Karpas-422 (cell line): ENCODE results near the gene KCNV2. TPM values are rescaled to one million over a fixed set of nuclear protein-coding genes. Genes with fewer than 3 reads are reported as not detected.

Source experiments
- DNase-seq: peaks from one replicate; pipeline ENCODE4 v3.0.0-alpha.2; 2015
- H2AFZ ChIP-seq: fragments of 200-600 bp; sonication (generic); 2 replicates; pipeline ENCODE4 v1.6.1; 2014; ENCODE audit warnings: antibody characterized with exemption, low read length, mixed read lengths
- H3K27ac ChIP-seq: fragments of 200-600 bp; sonication (generic); 2 replicates; pipeline ENCODE4 v1.5.1; 2014; ENCODE audit warnings: mild to moderate bottlenecking, low read length, moderate library complexity
- H3K27me3 ChIP-seq: fragments of 200-600 bp; sonication (generic); 2 replicates; pipeline ENCODE4 v1.6.1; 2014; ENCODE audit warnings: low read length, mixed read lengths
- H3K36me3 ChIP-seq: fragments of 200-600 bp; sonication (generic); 2 replicates; pipeline ENCODE4 v1.6.1; 2014; ENCODE audit warnings: low read length, mixed read lengths; ENCODE audit not compliant: insufficient read depth
- H3K4me1 ChIP-seq: fragments of 200-600 bp; sonication (generic); 2 replicates; pipeline ENCODE4 v1.6.1; 2014; ENCODE audit warnings: mild to moderate bottlenecking, low read length, mixed read lengths
- H3K4me2 ChIP-seq: fragments of 200-600 bp; sonication (generic); 2 replicates; pipeline ENCODE4 v1.6.1; 2014; ENCODE audit warnings: low read length, low read depth, mild to moderate bottlenecking; ENCODE audit not compliant: poor library complexity, severe bottlenecking
- H3K4me3 ChIP-seq: fragments of 200-600 bp; sonication (generic); 2 replicates; pipeline ENCODE4 v1.5.1; 2014; ENCODE audit warnings: mild to moderate bottlenecking, antibody characterized with exemption, low read length, mixed read lengths
- H3K79me2 ChIP-seq: fragments of 200-600 bp; sonication (generic); 2 replicates; pipeline ENCODE4 v1.6.1; 2014; ENCODE audit warnings: mild to moderate bottlenecking, low read length, mixed read lengths
- H3K9ac ChIP-seq: fragments of 200-600 bp; sonication (generic); 2 replicates; pipeline ENCODE4 v1.6.0; 2014; ENCODE audit warnings: low read length
- H3K9me2 ChIP-seq: fragments of 200-600 bp; sonication (generic), shearing (Covaris generic); replicated peaks from 2 replicates; pipeline ENCODE4 v1.6.0; 2014; ENCODE audit warnings: mild to moderate bottlenecking, low read length, moderate library complexity; ENCODE audit not compliant: insufficient read depth
- H3K9me3 ChIP-seq: fragments of 300-700, 200-600 bp; sonication (generic); 2 replicates; pipeline ENCODE4 v1.6.1; 2014; ENCODE audit warnings: low read length, mixed read lengths
- H4K20me1 ChIP-seq: fragments of 200-600 bp; sonication (generic); 2 replicates; pipeline ENCODE4 v1.6.1; 2014; ENCODE audit warnings: mild to moderate bottlenecking, antibody characterized with exemption, low read length, low read depth; ENCODE audit not compliant: insufficient read depth
- total RNA-seq: library from RNA; depleted of rRNA; stranded (reverse); fragments of >200 nt; shearing (Covaris generic); gene quantifications from 2 replicates; pipeline ENCODE4 v1.2.3, GENCODE V29; 2014; ENCODE audit warnings: low replicate concordance

Gene KCNV2
- total RNA-seq, 1 experiment from 2014 or later: 1.6 TPM

- DNase-seq: no peak
- no peaks in the 10 kb centered on the region for H3K27me3 ChIP-seq
Measured at GRCh38 chr9:2729721-2730120, 12.4 kb downstream of the KCNV2 start.

GRCh38 chr9:2730971-2731370, 13.7 kb downstream of the KCNV2 start:
- Histone ChIP-seq H3K27ac (peak overlapping the region; percentile 29; the same call in 1 of the 2 replicates), H3K4me1 (peaks cover 38% of the 10 kb centered on the region), H3K9ac (no peak overlapping the region), H3K9me2 (no peaks in the 10 kb centered on the region), H3K79me2 (no peaks in the 10 kb centered on the region), H2AFZ (no peak overlapping the region), H3K4me3 (no peak overlapping the region), H3K4me2 (peak overlapping the region; percentile 34), H4K20me1 (no peaks in the 10 kb centered on the region), H3K9me3 (no peaks in the 10 kb centered on the region), H3K27me3 (no peaks in the 10 kb centered on the region), H3K36me3 (no peaks in the 10 kb centered on the region; the same call in 1 of the 2 replicates)
- DNase-seq: no peak

More at GRCh38 chr9:2729721-2730120, 12.4 kb downstream of the KCNV2 start:
- Histone ChIP-seq H3K4me3 (no peak overlapping the region), H3K9me2 (no peaks in the 10 kb centered on the region), H4K20me1 (no peaks in the 10 kb centered on the region), H3K4me2 (no peak overlapping the region), H2AFZ (no peak overlapping the region), H3K9ac (no peak overlapping the region), H3K79me2 (no peaks in the 10 kb centered on the region), H3K9me3 (no peaks in the 10 kb centered on the region), H3K36me3 (no peaks in the 10 kb centered on the region), H3K4me1 (peaks cover 38% of the 10 kb centered on the region), H3K27ac (peak overlapping the region; percentile 86; the same call in 1 of the 2 replicates)

DNA sequence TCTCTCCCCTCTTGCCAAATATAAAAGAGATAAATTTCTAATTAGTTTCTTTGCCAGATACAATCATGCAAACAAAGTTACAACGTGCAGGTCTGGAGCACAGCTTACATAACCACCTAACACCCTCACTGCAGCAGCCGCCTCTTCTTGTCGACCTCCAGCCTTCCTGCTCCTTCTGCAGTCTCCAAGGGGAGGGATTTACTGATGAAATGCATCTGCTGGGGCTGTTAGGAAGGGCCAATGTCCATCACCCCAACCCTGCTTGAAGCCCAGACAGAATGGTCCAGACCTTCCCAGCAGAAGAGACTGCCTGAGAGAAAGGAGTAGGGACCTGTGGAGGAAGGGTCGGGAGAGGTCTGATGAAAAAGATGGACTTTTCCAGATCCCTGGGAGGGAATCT, 15.2 kb downstream of the KCNV2 start:
- Histone ChIP-seq H2AFZ (no peak overlapping the region), H3K4me3 (no peak overlapping the region), H3K4me2 (no peak overlapping the region)

GRCh38 chr9:2740616-2741015, 23.3 kb downstream of the KCNV2 start:
- H3K9me2 ChIP-seq: no peaks in the 10 kb centered on the region
- H3K36me3 ChIP-seq: no peaks in the 10 kb centered on the region
- no peak for DNase-seq
- no peak overlapping the region for H3K4me3 ChIP-seq
- no peak overlapping the region for H3K4me2 ChIP-seq
- H4K20me1 ChIP-seq: no peaks in the 10 kb centered on the region
- H3K9me3 ChIP-seq: no peaks in the 10 kb centered on the region
- no peak overlapping the region for H3K27ac ChIP-seq
- H3K27me3 ChIP-seq: no peaks in the 10 kb centered on the region
- no peak overlapping the region for H3K9ac ChIP-seq
- H2AFZ ChIP-seq: no peak overlapping the region
- no peaks in the 10 kb centered on the region for H3K79me2 ChIP-seq
- no peaks in the 10 kb centered on the region for H3K4me1 ChIP-seq

More for the DNA sequence above, 15.2 kb downstream of the KCNV2 start:
- no peaks in the 10 kb centered on the region; the same call in 1 of the 2 replicates for H3K36me3 ChIP-seq
- H3K27me3 ChIP-seq: no peaks in the 10 kb centered on the region
- H3K9me2 ChIP-seq: no peaks in the 10 kb centered on the region
- H3K4me1 ChIP-seq: peaks cover 36% of the 10 kb centered on the region
- H3K27ac ChIP-seq: no peak overlapping the region
- H3K9me3 ChIP-seq: no peaks in the 10 kb centered on the region
- no peak overlapping the region for H3K9ac ChIP-seq
- H4K20me1 ChIP-seq: no peaks in the 10 kb centered on the region
- no peaks in the 10 kb centered on the region for H3K79me2 ChIP-seq
- DNase-seq: no peak

- no peaks in the 10 kb centered on the region for H3K9me2 ChIP-seq
- no peaks in the 10 kb centered on the region for H4K20me1 ChIP-seq
- H2AFZ ChIP-seq: no peak overlapping the region
- no peak overlapping the region for H3K9ac ChIP-seq
- DNase-seq: no peak
- no peak overlapping the region for H3K4me3 ChIP-seq
- no peaks in the 10 kb centered on the region for H3K4me1 ChIP-seq
- H3K4me2 ChIP-seq: no peak overlapping the region
- no peaks in the 10 kb centered on the region for H3K36me3 ChIP-seq
- no peaks in the 10 kb centered on the region for H3K27me3 ChIP-seq
- H3K79me2 ChIP-seq: no peaks in the 10 kb centered on the region
- H3K9me3 ChIP-seq: no peaks in the 10 kb centered on the region
- H3K27ac ChIP-seq: no peak overlapping the region
Measured at GRCh38 chr9:2741441-2742158, 24.3 kb downstream of the KCNV2 start.

DNA sequence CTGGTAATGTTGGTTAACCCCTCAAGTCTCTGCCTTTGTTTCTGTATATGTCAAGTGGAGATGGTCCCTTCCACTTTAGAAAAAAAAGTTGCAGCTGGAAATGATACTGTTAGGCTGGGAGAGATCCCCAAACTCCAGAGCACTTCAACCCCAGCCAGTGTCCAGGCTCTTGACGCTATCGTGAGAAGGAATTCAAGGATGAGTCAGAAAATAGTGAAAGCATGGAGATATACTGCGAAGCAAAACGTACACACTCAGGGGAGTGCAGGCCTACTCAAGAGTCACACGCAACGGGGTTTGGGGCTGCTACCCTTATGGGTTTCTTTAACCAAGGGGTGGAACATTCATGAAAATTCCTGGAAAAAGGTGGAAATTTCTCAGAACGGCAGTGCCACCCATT, 24.9 kb downstream of the KCNV2 start:
- Histone ChIP-seq H2AFZ (no peak overlapping the region), H3K9me2 (no peaks in the 10 kb centered on the region), H3K4me2 (no peak overlapping the region), H4K20me1 (no peaks in the 10 kb centered on the region), H3K9ac (no peak overlapping the region), H3K36me3 (no peaks in the 10 kb centered on the region), H3K27ac (no peak overlapping the region), H3K9me3 (no peaks in the 10 kb centered on the region), H3K4me3 (no peak overlapping the region), H3K79me2 (no peaks in the 10 kb centered on the region), H3K27me3 (no peaks in the 10 kb centered on the region), H3K4me1 (no peaks in the 10 kb centered on the region)
- DNase-seq: no peak

DNA sequence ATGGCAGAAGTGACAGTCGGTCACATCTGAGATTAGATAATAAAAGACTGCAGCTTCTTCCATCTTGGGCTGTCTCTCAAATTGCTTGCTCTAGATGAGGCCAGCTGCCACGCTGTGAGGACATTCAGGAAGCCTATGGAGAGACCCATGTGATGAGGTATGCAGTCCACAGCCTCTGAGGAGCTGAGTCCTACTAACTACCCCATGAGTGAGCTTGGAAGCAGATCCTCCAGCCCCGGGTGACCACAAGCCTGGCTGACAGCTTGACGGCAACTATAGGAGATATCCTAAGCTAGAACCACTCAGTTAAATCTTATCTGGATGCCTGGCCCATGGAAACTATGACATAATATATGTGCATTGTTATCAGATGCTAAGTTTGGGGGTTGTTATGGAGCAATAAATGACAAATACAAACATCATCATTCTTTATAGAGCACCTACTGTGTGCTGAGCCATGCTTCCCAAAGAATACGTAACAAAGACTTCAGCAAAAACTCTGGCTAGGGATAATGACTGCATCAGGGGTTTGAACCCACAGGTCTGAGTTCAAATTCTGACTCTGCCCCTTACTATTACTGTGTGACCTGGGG, 26.7 kb downstream of the KCNV2 start:
- H2AFZ ChIP-seq: no peak overlapping the region
- no peak for DNase-seq
- no peaks in the 10 kb centered on the region for H3K36me3 ChIP-seq
- no peaks in the 10 kb centered on the region for H3K9me2 ChIP-seq
- H3K9ac ChIP-seq: no peak overlapping the region
- H3K27me3 ChIP-seq: no peaks in the 10 kb centered on the region
- H3K9me3 ChIP-seq: no peaks in the 10 kb centered on the region
- no peak overlapping the region for H3K27ac ChIP-seq
- H3K4me2 ChIP-seq: no peak overlapping the region
- H4K20me1 ChIP-seq: no peaks in the 10 kb centered on the region
- H3K4me1 ChIP-seq: no peaks in the 10 kb centered on the region
- H3K4me3 ChIP-seq: no peak overlapping the region
- no peaks in the 10 kb centered on the region for H3K79me2 ChIP-seq

GRCh38 chr9:2745560-2746380, 28.5 kb downstream of the KCNV2 start:
- no peak overlapping the region for H2AFZ ChIP-seq

More at GRCh38 chr9:2745560-2746380, 28.5 kb downstream of the KCNV2 start:
- H3K9me3 ChIP-seq: no peaks in the 10 kb centered on the region
- no peak overlapping the region for H3K9ac ChIP-seq
- H3K36me3 ChIP-seq: no peaks in the 10 kb centered on the region
- H3K27me3 ChIP-seq: no peaks in the 10 kb centered on the region
- no peaks in the 10 kb centered on the region for H3K79me2 ChIP-seq
- H3K4me3 ChIP-seq: no peak overlapping the region
- H3K27ac ChIP-seq: no peak overlapping the region
- H4K20me1 ChIP-seq: no peaks in the 10 kb centered on the region
- H3K4me1 ChIP-seq: no peaks in the 10 kb centered on the region
- DNase-seq: no peak
- H3K9me2 ChIP-seq: no peaks in the 10 kb centered on the region
- no peak overlapping the region for H3K4me2 ChIP-seq
